AG09319 (cell line): ENCODE data around the gene KLK11.

ENCODE experiments used
- DNase-seq: peaks from one replicate; pipeline ENCODE4 v3.0.0-alpha.2; 2010; ENCODE audit warnings: low read depth; ENCODE audit errors: extremely low read depth
- CTCF ChIP-seq: IDR thresholded peaks from 2 replicates; pipeline ENCODE4 v1.5.1; 2011; ENCODE audit warnings: low read depth, mild to moderate bottlenecking, inconsistent platforms, low read length, moderate library complexity

The KLK11 gene

GRCh38 chr19:50981587-50982146, 44.7 kb downstream of the KLK11 start:
- TF ChIP-seq CTCF, result no peak

GRCh38 chr19:50980208-50980607, 46.2 kb downstream of the KLK11 start:
- no peak for DNase-seq

More at GRCh38 chr19:50981587-50982146, 44.7 kb downstream of the KLK11 start:
- DNase-seq, result no peak

GRCh38 chr19:50979758-50980157, 46.7 kb downstream of the KLK11 start:
- TF ChIP-seq CTCF, result no peak
- no peak for DNase-seq

More at GRCh38 chr19:50980208-50980607, 46.2 kb downstream of the KLK11 start:
- TF ChIP-seq CTCF, result no peak

GRCh38 chr19:50978772-50979390, 47.5 kb downstream of the KLK11 start:
- DNase-seq, result no peak
- TF ChIP-seq CTCF, result no peak

- no peak for TF ChIP-seq CTCF
- no peak for DNase-seq
Observed at GRCh38 chr19:50977626-50978025, 48.8 kb downstream of the KLK11 start.

- no peak for DNase-seq
- TF ChIP-seq CTCF, result no peak
Observed at GRCh38 chr19:50975766-50976165, 50.6 kb downstream of the KLK11 start.

GRCh38 chr19:50974702-50975556, 51.5 kb downstream of the KLK11 start:
- no peak for TF ChIP-seq CTCF
- no peak for DNase-seq
